ENCODE measurements around the gene COPZ2.

Gene COPZ2

DNA sequence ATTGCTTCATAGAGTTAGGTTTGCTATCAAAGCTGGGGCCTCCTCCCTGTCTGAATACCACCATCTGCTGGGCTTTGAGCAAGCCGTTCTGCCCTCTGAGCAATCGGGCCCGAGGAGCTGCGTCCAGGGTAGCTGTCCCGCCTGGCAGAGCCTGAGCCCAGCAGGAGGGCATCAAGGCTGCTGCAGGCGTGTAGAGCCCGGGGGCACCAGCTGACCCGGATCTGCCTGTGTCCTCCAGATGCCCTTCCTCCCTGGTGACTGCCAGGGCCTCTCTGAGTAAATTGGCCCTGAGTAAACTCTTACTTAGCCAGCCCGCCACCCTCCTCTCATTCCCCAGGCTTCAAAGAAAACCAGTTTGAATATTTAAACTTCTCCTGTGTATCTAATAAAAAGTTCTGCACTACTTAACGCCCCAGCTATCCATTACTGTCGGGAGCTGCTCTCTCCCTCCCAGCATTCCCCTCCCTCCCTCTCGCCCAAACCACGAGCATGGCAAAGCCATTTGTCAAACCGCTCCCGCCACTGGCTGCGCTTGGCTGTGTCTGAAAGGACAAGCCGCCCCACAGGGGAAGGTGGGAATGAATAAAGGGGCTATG, 50.3 kb downstream of the COPZ2 start:
- no peak for DNase-seq (ENCODE audit: low read depth, low spot score)

DNA sequence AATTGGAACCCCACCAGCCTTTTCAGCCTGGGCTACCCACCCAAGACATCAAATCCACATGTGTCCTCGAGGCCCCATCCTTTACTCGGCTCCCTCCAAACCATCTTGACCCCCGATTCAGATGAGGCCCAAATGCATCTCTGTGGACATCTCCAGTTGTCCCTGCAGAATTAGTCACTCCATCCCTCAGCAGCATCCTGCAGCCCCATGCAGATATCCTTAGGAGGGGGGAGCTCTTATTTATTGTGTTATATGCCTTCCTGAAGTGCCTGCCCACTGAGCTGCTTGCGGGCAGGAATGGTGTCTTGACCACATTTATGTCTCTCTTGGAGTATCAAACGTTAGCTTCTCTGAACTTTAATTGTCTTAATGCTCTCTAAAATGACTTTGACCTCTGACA, 51.1 kb downstream of the COPZ2 start:
- DNase-seq (ENCODE audit: low read depth, low spot score): no peak

DNA sequence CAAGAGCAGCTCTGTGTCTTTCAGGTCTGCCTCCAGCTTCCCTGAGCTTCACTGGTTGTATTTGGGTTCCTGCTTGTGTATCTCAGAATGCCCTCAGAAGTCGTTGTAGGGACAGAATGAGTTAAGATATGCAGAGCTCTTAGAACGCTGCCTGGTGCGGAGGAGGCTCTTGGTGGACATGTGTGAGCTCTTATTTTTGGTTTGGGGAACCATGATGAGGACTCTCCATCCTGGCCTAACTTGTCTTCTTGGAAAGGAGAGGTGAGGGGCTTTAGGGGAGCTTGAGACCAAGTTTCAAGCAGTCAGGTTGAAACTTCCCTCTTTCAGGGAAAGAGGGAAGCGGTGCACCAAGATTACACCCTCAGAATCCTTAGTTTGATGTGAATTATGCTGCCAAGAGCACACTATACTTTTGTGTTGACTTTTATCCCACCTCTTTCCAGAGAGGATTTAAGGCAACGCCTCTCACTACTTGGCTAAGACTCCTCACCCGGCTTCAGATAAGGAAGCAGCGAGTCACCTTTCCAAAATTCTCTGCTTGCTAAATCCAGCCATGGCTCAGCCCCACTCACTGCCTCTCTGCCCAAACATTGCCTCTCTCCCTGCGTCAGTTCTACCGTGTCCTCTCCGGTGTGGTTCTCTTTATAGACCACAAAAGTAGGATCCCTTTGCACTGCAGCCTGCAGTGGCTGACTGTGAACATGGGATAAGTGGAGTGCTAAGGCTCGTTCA, 53.9 kb downstream of the COPZ2 start:
- DNase-seq (ENCODE audit: low read depth, low spot score): no peak

DNA sequence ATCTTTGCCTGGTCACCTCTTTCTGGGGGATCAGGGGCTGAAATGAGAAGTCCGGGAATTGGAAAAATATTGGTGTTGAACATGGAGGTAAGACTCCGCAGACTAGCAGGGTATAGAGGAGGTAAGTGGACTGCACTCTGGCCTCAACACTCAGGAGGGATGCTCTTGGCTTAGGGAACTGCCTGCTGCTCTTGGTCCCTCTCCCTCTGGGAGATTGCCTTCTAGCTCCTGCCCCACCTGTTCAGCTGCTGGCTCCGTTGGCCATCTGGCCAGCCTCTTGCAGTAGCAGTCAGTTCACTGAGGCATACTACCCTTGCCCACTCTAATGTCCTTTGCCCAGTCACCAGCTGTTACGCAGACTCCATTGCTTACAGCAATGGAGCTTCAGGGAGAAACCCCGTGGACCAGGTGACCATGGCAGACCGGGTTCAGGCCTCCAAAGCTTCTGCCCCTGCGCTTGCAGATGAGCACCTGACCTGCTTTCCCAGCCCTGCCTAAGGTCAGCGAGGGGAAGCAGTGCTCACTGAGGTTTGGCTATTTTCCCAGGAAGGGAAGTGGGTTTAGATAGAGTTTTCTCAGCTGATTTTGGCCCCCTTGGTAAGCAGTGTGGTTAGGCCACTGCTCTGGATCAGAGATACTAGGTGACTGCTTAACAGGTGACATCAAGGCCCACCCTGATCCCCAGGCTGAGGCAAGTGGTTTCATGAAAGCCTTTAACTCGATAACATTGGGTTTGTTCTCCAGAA, 54.8 kb downstream of the COPZ2 start:
- DNase-seq (ENCODE audit: low read depth, low spot score): no peak

DNA sequence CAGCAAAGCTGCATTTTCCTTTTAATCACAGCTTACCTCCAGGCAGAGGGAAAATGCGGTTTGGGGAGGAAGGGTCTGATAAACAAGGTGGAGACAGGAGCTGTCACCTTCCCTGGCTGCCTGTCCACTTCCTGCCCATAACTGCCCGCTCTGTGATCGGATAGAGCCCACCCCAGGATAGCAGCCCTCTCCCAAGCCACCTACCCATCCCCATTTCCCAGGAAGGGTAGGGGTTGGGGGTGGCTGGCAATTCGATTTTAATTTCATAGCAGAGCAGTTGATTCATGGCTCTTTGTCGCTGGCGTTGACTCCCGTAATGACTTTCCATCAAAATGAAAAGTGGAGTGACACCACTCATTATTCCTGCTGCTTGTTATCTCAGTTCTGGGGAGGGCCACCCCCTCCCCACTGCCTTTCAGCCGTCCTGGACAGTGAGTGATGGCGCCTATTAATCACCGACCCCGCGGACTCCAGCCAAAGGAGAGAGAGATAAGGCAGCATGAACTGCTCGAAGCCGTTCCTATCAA, 55.4 kb downstream of the COPZ2 start:
- DNase-seq (ENCODE audit: low read depth, low spot score): no peak

DNA sequence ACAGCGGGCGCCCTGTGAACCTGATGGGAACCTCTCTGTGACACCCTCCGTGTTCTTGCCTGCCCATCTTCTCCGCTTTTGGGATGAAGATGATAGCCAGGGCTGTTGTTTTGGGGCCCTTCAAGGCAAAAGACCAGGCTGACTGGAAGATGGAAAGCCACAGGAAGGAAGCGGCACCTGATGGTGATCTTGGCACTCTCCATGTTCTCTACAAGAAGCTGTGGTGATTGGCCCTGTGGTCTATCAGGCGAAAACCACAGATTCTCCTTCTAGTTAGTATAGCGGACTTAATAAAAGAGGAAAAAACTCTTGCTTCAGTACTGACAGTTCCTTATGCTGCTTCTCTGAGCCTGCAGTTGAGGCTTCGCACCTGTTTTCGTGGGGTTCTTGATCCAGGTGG, 56.1 kb downstream of the COPZ2 start:
- DNase-seq (ENCODE audit: low read depth, low spot score): no peak

DNA sequence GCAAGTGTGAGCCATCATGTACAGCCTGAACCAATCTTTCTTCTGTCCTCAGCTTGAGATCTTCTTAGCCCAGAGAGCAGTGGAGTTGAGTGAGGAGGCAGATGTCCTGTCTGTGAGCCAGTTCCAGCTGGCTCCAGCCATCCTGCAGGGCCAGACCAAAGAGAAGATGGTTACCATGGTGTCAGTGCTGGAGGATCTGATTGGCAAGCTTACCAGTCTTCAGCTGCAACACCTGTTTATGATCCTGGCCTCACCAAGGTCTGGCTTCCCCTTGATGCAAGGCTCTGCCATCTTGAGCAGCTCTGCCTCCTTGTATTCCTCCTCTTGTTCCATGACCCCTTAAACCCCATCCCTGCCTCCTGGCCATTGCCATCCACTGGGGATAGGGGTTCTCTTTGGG, 57.1 kb downstream of the COPZ2 start:
- DNase-seq (ENCODE audit: low read depth, low spot score): no peak

DNA sequence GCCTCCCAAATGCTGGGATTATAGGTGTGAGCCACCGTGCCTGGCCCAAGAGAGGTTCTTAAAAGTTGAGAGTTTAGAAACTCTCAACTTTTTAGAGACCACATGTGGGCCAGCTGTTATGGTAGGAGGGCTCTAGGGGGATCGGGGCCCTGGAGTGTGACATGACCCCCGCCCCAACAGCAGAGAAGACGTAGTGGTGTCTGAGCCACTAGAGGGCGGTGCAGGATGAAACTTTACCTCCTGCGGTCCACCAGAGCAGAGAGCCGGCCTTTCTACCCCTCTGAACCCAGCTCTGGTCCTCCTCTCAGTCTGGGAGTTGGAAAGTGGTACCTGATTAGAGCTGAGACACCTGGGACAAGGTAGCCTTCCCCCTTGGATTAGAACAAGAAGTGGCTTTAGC, 59.3 kb downstream of the COPZ2 start:
- no peak for DNase-seq (ENCODE audit: low read depth, low spot score)
